GM18868 (cell line): ENCODE results near the gene SYDE2.

ENCODE experiments used
- ATAC-seq: cut with Tn5 transposase; IDR thresholded peaks from one replicate; pipeline ENCODE4 v1.9.1; 2021; ENCODE audit warnings: mild to moderate bottlenecking, moderate library complexity; ENCODE audit not compliant: unreplicated experiment

The SYDE2 gene

GRCh38 chr1:85125891-85126290 lies 74.9 kb downstream of the SYDE2 start:
- no peak for ATAC-seq

GRCh38 chr1:85124091-85124490 lies 76.7 kb downstream of the SYDE2 start:
- no peak for ATAC-seq

- ATAC-seq, result no peak
Measured at GRCh38 chr1:85122169-85122568, 78.6 kb downstream of the SYDE2 start.

- no peak for ATAC-seq
Measured at GRCh38 chr1:85121744-85122143, 79.1 kb downstream of the SYDE2 start.

- ATAC-seq, result no peak
Measured at GRCh38 chr1:85118751-85119150, 82.1 kb downstream of the SYDE2 start.

GRCh38 chr1:85116856-85117255 lies 84.0 kb downstream of the SYDE2 start:
- no peak for ATAC-seq

GRCh38 chr1:85115933-85116332 lies 84.9 kb downstream of the SYDE2 start:
- no peak for ATAC-seq

GRCh38 chr1:85111695-85112094 lies 89.1 kb downstream of the SYDE2 start:
- no peak for ATAC-seq

- ATAC-seq, result peak; percentile 94
Measured at GRCh38 chr1:85109475-85109874, 91.3 kb downstream of the SYDE2 start.
